ENCODE results near the gene SPRED2. TPM values are rescaled to one million over a fixed set of nuclear protein-coding genes. Genes with fewer than 3 reads are reported as not detected.

The SPRED2 gene
- polyA plus RNA-seq, 2 of the 4 experiments (the other 2 are of a cell fraction): 20.6 to 29.3 TPM

DNA sequence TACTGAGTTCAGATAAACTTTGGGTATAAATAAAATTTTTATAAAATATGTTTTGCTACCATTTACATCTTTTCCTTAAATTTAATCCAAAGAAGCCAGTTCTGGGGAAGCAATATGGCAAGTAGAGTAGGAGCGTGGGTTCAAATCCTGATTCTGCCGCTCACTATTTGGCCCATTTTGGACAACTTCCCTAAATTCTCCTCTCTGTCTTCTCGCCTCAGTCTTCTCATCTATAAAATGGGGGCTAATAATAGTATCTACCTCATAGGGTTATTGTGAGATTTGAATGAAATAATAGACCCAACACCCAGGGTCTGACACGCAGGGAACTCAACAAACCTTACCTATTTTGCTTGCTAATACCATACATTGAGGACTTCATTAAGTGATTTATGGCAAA lies 145.0 kb downstream of the SPRED2 start (continued):
- TF ChIP-seq TFCP2L1 (CRISPR knock-in tag; IDR thresholded peaks at IDR 0.05) (no peak), MAZ (IDR thresholded peaks at IDR 0.05; ENCODE audit: borderline replicate concordance, low read depth, low read length) (no peak), NFE2L2 (conservative IDR thresholded peaks at IDR 0.05; ENCODE audit: low read length) (no peak), JUN (IDR thresholded peaks at IDR 0.05) (no peak)

DNA sequence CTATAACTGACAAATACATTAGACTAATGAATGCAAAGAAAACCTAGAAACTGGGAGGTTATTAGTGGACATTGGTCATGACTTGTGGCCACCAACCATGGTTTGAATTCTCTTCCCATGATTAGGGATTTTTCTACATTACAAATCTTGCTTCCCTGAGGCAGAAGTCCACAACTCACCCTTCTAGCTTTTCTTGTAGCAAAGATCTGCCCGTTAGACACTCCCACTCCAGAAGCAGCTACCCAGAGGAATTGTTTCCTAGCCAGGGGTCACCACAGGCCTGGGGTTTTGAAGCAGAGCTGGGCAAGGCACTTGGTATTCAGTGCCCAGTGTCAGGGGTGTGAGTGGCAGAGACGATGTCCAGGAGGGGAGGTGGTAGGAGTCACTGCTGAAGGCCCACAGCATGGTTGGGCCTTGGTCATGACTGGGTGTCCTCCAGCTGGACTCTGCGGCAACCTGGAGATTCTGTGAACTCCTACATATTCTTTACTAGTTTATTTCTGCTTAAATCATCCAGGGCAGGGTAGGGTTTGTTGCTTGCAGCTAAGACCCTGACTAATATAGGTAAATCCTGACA lies 149.8 kb downstream of the SPRED2 start:
- Histone ChIP-seq H3K27ac (no peak overlapping the region), H3K4me2 (no peak overlapping the region), H3K4me1 (no peaks in the 10 kb centered on the region), H3K4me3 (no peak overlapping the region), H3K9me3 (no peaks in the 10 kb centered on the region)
- DNase-seq (ENCODE audit: low read depth in 1 of 2, low spot score in 1 of 2): no peak
- TF ChIP-seq HOXB5 (CRISPR knock-in tag; IDR thresholded peaks at IDR 0.05): no peak
- TF ChIP-seq, protein P1, sequence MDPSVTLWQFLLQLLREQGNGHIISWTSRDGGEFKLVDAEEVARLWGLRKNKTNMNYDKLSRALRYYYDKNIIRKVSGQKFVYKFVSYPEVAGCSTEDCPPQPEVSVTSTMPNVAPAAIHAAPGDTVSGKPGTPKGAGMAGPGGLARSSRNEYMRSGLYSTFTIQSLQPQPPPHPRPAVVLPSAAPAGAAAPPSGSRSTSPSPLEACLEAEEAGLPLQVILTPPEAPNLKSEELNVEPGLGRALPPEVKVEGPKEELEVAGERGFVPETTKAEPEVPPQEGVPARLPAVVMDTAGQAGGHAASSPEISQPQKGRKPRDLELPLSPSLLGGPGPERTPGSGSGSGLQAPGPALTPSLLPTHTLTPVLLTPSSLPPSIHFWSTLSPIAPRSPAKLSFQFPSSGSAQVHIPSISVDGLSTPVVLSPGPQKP (IDR thresholded peaks at IDR 0.05; ENCODE audit: low read depth, low read length): no peak
- peak; percentile 42 to 60 for ATAC-seq
- no peak for FAIRE-seq
- 83% methylated on average over 3 of the region's 3 CpGs for WGBS (ENCODE audit: missing lambda C conversion rate)
- ChIA-PET POLR2A (no interaction called here), CTCF (interaction anchor here (0.6 to 4.4 kb wide), 8 partner anchors 15 to 291 kb away, joined by 3 to 22 read pairs (median 4); no protein-coding TSS in a partner anchor)

DNA sequence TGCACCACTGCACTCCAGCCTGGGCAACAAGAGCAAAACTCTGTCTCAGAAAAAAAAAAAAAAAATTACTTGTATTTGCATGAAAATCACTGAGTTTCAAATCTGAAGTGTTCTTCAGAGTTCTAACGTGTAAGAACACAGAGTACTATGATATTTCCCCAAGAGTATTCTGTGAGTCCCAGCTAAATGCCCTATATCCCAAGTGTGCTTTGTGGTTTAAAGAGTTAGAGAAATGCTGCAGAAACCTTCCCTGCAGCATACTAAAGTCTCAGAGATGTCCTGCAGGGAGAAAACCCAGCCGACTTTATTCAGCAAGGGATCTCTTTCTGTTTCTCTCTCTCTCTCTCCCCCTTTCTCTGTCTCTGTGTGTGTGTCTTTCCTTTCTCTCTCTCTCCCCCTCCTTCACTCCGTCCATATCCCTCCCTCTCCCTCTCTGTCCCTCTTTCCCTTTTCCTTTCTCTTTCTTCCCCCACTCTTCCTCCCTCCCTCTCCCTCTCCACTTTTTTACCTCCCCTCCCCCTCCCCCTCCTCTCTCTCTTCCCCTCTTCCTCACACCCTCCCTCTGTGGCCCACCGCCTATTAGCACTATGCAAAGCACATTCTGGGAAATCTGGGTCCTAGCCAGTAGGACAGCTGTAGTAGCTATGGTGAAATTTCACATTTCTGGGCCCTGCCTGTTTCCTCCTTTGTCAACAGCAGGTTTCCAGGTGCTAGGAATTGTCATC lies 150.6 kb downstream of the SPRED2 start:
- H3K4me1 ChIP-seq: no peaks in the 10 kb centered on the region
- CTCF ChIA-PET: interaction anchor here (0.7 to 4.4 kb wide), 6 partner anchors 11 to 292 kb away, joined by 4 to 22 read pairs (median 5); no protein-coding TSS in a partner anchor
- no peak overlapping the region for H3K27ac ChIP-seq
- POLR2A ChIA-PET: interaction anchor here (0.7 kb wide), 1 partner anchor 274 kb away, joined by 4 read pairs; no protein-coding TSS in a partner anchor
- no peak for ATAC-seq
- 60% methylated on average over 4 of the region's 4 CpGs for WGBS (ENCODE audit: missing lambda C conversion rate)
- H3K4me3 ChIP-seq: no peak overlapping the region
- TF ChIP-seq TFCP2L1 (CRISPR knock-in tag; IDR thresholded peaks at IDR 0.05) (no peak), RAD21 (conservative IDR thresholded peaks at IDR 0.05 in 1 of 2, IDR thresholded peaks at IDR 0.05 in 1 of 2) (no peak), EHMT2 (IDR thresholded peaks at IDR 0.05; ENCODE audit: low read depth) (no peak), ESRRA (IDR thresholded peaks at IDR 0.05; ENCODE audit: borderline replicate concordance, low read length) (no peak), RCOR1 (IDR thresholded peaks at IDR 0.05; ENCODE audit: low read depth, low read length) (no peak), TP53 (CRISPR knock-in tag; IDR thresholded peaks at IDR 0.05) (no peak), MYC (IDR thresholded peaks at IDR 0.05; ENCODE audit: borderline replicate concordance, low read length) (no peak), MAZ (IDR thresholded peaks at IDR 0.05; ENCODE audit: borderline replicate concordance, low read depth, low read length) (no peak), HDAC2 (IDR thresholded peaks at IDR 0.05) (no peak), GATA3 (IDR thresholded peaks at IDR 0.05; ENCODE audit: borderline replicate concordance) (no peak)
- TF ChIP-seq, protein P2, sequence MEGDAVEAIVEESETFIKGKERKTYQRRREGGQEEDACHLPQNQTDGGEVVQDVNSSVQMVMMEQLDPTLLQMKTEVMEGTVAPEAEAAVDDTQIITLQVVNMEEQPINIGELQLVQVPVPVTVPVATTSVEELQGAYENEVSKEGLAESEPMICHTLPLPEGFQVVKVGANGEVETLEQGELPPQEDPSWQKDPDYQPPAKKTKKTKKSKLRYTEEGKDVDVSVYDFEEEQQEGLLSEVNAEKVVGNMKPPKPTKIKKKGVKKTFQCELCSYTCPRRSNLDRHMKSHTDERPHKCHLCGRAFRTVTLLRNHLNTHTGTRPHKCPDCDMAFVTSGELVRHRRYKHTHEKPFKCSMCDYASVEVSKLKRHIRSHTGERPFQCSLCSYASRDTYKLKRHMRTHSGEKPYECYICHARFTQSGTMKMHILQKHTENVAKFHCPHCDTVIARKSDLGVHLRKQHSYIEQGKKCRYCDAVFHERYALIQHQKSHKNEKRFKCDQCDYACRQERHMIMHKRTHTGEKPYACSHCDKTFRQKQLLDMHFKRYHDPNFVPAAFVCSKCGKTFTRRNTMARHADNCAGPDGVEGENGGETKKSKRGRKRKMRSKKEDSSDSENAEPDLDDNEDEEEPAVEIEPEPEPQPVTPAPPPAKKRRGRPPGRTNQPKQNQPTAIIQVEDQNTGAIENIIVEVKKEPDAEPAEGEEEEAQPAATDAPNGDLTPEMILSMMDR (IDR thresholded peaks at IDR 0.05): no peak
- TF ChIP-seq, protein P1 (IDR thresholded peaks at IDR 0.05; ENCODE audit: low read depth, low read length): no peak
- TF ChIP-seq, protein P3, sequence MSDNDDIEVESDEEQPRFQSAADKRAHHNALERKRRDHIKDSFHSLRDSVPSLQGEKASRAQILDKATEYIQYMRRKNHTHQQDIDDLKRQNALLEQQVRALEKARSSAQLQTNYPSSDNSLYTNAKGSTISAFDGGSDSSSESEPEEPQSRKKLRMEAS (IDR thresholded peaks at IDR 0.05): no peak
- no peaks in the 10 kb centered on the region for H3K9me3 ChIP-seq
- no peak overlapping the region for H3K4me2 ChIP-seq
- no peak for DNase-seq (ENCODE audit: low read depth in 1 of 2, low spot score in 1 of 2)
- no peak for FAIRE-seq
